GM19372 (cell line): ENCODE results near the gene COL27A1.

Source experiments
- ATAC-seq: cut with Tn5 transposase; IDR thresholded peaks from one replicate; pipeline ENCODE4 v1.9.1; 2021; ENCODE audit warnings: mild to moderate bottlenecking, low read depth, moderate library complexity; ENCODE audit not compliant: unreplicated experiment

Gene COL27A1

DNA sequence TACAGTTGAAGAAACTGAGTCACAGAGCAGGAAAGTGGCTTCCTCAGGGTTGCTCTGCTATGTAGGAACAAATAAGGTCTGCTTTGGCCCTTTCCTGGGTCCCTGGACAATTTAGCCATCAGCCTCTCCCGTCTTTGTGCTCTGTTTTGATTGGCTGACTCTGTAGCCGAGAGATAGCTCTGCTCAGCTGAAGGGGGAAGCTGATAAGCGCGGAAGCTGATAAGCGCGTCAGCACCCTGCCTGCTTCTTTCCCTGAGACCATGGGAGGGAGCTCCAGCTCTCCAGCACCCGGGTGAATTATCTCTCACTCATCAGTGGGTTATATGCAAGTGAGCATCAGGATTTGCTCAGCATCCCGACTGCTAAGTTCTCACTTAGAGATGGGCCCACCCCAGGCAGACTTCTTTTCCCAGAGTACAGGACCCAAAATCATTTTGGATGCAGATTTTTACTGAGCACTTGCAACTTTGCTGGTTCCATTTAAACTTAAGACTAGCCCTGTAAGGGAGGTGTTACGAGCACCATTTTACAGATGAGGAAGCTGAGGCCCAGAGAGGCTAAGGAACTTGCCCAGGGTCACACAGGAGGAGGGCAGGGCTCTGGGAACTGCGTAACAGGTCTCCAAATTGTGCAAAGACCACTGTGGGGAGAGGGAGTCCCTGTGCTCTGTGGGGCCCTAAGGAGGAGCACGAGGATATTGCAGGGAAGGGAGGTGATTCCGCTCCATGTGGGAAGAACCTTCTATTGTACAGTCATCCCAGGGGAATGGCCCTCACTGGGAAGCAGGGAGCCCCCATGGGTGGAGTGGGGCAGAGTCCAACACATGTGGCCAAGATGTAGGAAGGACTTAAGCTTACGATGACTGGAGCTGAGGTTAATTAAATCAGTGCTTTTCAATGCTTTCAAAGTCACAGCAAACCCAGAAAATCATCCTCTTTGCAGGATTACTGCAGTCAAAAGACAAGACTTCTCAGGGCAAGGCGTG is 83.8 kb downstream of the COL27A1 start:
- no peak for ATAC-seq

DNA sequence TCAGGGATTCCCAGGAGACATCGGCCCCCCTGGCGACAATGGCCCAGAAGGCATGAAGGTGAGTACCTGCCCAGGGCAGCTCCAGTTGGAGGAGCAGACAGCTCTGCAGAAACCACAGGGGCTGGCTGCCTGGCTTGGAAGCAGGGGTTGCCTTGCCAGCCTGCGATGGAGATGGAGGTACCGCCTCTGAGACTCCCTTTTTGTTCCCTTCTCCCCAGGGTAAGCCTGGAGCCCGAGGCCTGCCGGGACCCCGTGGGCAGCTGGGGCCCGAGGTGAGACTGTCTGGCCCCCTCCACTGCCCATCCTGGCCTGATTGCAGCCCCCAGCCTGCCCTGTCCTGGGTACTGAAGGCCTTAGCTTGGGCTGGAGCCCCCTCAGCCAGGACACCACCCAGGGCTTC is 84.9 kb downstream of the COL27A1 start:
- ATAC-seq = no peak

DNA sequence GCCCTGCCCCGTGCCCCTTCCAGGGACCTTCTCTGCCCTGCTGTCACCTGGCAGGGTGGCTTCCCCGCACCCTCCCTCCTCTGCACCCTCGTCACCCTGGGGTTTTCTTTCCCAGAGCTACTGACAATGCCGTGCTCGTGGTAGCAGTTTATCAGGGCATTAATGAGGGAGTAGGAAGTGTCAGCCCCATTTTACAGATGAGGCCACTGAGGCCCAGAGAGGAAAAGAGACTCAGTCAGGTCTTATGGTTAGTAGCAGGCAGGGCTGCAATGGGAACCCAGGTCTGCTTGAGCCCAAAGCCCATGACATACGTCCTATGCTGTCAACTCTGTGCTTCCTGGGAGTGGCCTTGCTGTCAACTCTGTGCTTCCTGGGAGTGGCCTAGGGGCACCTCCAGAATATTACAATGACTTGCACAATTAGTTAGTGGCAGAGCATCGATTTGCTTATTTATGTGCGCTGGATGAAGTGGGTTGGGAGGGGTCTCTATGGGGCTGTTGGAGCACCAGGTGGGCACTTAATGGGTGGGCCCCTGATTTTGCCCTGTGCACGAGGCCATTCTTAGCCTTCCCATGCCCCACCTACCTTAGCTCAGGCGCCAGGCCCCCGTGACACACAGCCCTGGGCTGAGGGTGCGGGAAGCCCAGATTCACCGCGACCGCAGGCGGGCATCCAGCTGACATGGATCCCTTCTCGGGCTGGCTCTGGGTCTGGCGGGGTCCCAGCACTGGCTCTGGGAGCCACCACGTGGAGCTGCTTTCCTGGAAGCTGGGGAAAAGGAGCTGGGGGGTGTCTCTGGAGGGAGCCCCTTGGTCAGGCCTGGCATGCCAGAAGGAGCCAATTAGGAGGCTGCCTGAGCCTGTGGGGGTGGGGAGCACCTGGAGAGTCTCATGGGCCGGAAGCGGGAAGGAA is 85.6 kb downstream of the COL27A1 start:
- ATAC-seq = no peak

DNA sequence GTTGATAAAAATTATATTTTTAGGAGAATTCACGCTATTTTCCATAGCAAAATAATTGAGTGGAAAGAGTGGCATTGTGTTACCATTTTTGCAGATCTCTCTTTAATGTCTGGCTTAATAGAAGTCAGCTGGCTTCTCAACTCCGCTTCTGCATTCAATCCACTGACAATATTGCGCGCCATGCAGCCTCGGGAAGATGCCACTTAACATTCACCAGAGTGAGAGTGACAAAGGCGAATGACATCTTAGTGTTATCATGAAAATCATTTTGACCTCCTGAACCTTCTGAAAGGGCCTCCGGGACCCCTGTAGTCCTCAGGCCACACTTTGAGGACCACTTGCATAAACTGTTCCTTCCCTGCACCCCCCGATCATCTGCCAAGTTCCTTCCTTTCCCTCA is 87.5 kb downstream of the COL27A1 start:
- no peak for ATAC-seq

DNA sequence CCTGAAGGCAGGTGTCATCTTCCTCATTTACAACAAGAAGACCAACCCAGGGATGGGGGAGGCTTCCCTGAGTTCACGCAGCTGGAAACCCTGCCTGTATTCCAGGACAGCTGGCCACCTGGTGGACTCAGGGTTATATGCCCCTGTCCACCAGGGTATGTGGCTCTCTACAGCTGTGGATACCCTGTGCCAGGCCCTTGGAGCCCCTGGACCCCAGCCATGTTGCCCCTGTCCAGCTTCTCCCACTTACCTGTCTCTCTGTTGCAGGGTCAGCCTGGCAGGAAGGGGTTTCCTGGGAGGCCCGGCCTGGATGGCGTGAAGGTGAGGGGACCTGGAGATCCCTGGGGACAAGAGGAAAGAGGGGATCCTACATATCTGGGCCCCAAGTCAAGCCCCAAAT is 87.9 kb downstream of the COL27A1 start:
- ATAC-seq = no peak

DNA sequence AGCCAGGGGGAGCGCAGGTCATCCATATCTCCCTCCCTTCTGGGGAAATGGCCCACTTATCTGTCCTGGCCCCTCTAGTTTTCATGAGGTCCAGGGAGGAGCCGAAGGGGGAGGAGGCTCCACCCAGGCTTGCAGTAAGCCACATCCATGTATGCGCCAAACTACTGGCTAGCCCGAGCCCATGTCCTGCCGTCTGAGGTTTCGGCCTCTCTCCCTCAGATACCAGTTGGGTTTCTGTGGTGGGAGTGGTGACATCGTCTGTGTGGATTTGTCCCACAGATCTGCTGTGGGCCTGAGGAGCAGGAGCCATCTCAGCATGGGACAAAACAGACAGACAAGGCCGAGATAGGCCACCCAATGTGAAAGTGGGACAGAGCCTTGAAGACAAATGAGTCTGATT is 89.2 kb downstream of the COL27A1 start:
- ATAC-seq = no peak

DNA sequence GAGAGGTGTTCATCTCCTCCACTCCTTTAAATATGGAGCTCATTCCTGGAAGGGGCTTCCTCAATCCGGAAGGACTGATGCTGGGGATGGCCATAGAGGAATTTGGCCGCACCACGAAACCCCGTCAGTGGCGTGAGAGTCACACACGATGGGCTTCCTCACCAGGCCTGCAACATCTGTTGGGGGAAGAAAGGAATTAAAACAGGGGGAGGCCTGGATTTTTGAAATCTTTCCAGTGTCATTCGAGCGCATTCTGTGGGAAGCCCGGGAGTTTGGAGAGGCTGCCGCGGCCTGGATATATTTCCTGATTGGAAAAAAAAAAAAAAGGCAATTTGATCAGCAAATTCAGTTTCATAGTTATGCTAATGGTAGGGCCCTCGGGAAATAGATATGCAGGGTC is 91.2 kb downstream of the COL27A1 start:
- ATAC-seq = no peak

DNA sequence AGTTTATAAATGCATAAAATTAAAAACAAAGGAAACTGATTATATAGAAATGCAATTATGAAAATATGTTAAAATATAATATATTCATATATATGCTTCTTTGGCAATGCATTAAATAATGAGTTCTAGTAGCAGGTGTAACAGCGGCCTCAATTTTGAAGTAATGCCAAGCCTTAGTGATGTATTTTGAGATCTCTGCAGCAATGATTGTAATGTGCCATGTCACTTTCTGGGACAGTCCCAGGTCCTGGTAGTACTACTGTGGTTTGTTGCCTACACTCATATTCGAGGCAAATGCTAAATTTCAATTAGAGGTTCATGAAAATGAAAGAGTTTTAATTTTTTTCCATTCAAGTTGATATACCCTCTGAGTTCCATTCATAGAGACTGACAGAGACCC is 91.7 kb downstream of the COL27A1 start:
- no peak for ATAC-seq

DNA sequence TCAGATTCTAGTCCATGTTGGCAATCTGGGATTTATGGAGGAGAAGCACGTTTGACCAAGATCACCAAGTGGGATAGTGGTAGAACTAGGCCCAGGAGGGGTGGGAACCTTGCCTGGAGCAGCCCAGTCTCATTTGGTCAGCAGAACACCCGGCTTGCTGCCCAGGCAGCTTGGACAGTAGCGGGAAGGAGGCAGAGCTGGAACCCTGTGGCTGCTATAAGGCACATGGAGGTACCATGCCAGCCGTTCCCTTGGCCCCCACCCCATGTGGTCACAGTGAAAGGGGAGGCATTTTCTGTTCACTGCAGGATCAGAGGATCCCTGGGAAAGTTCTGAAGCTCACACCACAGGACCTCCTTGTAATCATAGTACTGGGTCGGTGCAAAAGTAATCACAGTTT is 92.2 kb downstream of the COL27A1 start:
- no peak for ATAC-seq

DNA sequence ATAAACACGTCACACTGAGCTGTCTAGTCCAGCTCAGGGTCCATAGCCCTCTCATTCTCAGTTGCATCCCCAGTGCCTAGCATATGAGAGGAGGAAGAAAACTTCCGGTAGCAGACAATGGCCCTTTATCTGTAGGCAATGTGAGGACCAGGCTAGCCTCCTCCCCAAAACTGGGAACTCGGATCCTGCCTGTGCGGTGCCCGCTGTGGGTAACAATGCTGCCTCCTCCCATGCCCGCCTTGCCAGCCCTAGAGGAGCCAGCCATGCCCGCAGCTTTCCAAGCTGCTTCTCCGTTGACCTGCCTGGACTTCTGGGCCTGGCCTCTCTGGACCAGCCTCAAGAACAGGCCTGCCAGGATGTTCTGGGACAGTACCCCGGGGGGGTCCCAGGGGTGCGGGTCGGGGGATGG is 93.0 kb downstream of the COL27A1 start:
- ATAC-seq = no peak

DNA sequence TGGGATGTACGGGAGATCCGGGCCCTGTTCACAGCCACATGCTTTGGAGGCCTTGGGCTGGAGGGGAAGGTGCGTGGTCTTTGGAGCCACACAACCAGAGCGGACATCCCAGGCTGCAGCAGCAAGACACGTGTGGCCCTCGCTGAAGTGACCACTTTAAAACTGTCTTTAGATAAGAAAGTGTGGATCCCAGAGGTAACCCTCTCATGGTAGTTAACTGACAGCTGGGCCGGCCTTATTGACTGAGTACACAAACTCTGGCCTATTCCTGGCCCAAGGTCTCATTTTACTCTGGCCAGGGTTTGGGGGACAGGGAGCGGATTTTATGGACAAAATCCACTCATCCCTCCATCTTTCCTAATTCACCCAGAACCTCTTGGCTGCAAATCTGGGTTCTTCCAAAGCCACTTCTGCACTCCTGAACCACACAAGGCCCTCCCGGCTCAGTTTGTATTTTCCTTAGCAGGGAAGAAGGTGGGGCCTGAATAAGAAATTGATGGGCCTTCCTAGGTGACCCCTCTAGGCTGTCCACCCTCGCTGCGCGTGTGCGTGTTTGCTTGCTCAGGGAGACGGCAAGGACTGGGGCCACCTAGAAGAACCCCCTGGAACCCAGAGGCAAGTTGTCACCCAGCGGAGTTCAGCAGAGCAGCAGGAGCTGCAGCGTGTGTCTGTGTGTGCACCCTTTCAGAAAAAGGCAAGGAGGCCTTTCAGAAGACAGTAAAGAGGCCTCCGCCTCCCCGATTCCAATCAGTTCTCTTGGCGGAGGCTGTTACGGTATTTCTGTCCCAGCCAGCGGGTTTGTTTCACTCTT is 94.3 kb downstream of the COL27A1 start:
- ATAC-seq = no peak

DNA sequence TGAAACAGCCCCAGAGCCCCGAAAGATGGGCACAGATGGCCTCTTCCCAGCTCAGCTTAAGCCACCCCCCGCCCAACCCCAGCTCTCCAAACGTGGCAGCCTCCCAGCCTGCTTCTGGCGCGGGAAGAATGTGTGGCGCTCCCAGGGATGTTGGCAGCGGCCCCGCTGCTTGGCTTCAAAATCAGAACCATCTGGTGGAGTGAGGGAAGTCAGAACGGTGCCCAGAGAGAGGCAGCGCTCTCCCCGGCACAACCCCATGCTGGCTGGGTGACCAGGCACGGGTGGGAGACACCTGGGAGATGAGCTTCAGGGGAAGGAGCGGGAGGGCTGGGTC is 94.9 kb downstream of the COL27A1 start:
- no peak for ATAC-seq

DNA sequence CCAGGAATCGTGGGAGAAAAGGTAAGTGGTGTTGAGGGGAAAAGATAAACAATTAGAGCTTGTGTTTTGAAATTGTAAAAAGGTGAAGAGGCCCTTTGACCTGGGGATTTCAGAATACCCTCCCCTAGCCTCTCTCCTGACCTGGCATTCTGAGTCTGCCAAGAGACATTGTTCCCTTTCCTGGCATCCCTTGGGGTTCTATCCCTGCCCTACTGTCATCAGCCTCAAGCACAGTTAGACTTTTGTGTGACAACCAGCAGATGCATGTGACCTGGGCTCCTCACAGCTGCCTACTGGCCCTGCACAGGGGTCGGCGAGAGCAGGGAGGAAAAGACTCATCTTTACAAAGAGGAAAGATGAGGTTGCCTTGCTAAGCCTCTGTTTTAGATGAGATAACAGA is 95.3 kb downstream of the COL27A1 start:
- no peak for ATAC-seq

DNA sequence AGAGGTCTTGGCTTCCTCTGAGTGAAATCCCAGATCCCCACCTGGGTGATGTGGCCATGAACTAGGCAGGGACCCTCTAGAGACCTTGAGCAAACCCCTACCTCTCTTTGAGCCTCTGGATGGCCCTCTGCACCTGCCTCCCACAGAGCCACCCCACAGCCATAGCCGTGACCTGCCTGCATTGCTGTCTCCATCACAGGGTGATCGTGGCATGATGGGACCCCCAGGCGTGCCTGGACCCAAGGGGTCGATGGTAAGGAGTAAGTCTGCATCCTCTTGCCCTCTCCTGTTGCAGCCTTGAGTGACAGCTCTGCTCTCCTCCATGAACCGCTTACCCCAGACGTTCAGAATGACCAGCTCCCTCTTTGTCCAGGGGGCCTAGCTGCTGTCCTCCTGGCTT is 97.1 kb downstream of the COL27A1 start:
- no peak for ATAC-seq

DNA sequence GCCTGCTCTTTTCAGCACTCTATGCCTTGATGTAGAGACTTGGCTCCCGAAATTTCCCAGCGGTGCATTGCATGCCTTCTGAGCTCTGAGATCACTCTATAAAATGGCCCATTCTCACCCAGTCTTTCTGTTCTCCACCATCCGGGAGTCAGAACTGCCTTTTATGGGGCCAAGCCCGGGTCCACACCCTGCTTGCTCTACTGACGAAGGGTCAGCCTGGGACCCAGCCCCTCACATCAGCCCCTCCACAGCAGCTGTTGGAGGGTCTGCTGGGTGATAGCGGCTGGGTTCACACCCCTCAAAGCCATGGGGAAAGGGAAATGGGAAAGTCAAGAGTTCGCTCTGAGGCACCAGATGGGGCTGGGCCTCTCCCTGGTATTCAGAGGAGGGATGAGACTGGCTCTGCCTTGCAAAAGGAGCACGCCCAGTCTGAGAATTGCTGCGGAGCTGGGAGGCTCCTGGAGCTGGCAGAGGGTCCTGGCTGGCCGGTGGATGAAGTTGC is 101.5 kb downstream of the COL27A1 start:
- ATAC-seq = no peak

DNA sequence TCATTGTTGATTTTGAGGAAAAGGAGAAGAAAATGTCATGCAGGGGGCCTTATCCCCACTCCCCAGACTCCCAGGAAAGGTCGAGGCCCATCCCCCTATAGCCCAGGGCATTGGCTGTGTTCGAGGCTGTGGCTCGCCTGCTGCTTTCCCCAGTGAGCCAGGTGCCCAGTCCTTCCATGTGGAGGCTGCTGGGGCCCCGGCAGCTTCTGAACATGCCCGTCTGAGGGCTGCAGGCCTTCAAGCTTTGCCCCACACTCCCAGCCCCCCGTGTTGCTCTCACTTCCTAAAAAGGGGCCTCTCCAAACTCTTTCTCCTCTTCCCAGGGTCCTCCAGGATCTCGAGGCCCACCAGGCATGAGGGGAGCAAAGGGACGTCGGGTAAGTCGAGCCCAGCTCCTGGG is 102.9 kb downstream of the COL27A1 start:
- no peak for ATAC-seq

DNA sequence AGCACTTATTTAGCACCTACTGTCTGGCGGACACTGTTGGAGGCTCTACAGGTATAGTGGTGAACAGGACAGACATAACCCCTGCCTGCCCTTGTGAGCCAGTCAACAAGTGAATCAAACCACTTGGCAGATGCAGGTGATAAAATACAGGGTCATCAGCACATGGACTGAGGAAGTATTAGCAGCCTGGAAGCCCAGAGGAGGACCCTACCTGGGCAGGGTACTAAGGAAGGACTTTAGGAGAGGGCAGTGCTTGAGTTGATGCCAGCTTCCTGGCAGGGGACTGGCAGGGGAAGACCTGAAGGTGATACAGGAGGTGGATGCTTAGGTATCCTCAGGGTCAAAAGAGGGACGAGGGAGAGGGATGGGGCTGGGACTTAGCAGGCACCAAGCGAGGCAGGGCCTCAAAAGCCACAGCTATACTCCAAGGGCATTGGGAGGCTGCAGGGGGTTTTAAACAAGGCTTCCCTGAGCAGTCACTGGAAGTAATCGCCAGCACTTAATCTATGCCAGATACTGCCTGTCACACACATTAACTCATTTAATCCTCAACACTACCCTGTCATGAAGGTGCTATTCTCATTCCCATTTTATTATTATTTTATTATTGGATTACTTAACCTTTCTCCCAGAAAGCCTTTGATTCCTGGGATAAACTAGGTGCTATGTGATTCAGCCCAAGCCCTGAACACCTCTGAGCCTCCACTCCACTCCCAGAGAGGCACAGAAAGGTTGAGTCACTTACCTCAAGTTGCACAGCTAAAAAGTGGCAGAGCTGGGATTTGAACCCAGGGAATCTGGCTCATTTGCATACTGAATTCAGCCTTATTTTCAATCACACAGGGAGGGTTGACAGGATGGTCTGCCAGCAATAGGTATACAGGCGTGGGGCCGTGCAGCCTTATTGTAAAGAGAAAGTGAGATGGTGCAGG is 103.8 kb downstream of the COL27A1 start:
- ATAC-seq = no peak

DNA sequence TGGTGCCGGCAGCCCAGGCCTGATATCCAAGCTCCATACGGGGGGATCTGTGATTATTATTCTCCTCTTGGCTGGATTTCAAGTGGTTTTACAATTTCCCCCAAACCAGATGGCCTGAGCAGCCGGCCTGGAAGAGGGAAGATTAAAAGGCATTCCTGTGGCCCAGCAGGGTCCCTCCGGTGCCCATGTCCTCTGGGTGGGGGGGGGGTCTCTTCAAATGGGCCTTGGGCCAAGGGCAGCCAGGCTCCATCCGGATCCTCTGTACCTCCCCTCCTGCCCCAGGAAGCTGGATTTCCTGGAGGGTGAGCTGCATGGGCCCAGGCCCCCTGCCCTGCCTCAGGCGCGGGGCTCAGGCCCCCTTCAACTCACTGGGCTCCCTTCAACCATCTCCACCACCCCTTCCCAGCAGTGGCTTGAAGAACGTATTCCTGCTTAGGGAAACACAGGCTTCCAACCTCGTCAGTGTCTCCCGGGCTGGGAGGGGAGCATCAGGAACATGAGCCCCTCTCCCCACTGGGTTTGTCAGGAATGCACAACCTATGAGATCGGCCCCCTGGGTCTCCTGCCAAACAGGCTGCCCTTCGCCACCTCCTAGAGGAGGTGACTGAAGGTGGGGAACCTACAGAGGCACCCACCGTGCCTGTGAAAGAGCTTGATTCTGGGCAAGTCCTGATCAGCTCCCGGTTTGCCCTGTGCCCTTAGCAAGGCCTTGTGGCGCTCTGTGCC is 104.6 kb downstream of the COL27A1 start:
- no peak for ATAC-seq

DNA sequence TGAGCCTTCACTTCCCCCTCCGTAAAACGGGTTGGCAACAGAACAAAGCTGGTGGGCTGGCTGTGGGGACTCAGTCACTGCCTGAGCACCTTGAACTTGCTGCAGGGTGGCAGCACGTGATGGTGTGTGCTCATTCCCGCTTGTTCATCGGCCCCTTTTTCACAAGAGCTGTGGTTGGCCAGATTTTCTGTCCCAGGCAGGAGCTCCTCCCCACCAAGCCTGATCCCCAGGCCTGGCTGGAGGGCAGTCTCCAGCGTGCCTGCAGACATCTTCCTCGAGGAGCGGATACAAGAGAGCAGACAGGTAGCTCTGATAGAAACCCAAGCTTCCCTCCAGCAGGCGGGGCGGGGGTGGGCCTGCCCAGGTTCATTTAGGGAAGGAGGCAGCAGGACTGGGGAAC is 105.7 kb downstream of the COL27A1 start:
- no peak for ATAC-seq
